ENCODE data around the gene PCCB. TPM values are rescaled to one million over a fixed set of nuclear protein-coding genes. Genes with fewer than 3 reads are reported as not detected.

Gene PCCB
- total RNA-seq, 4 donors from 2014 or later = 22.2 to 37.9 (median 29.0) TPM

GRCh38 chr3:136247855-136248590 lies 2.1 kb upstream of the PCCB start:
- no peak for TF ChIP-seq CTCF (IDR thresholded peaks at IDR 0.05)

GRCh38 chr3:136249091-136249490 lies 1.0 kb upstream of the PCCB start:
- no peak for ATAC-seq (ENCODE audit: low FRiP score)
- TF ChIP-seq CTCF (IDR thresholded peaks at IDR 0.05) = no peak
- no peak for DNase-seq (ENCODE audit: low spot score)

More at GRCh38 chr3:136247855-136248590, 2.1 kb upstream of the PCCB start:
- ATAC-seq (ENCODE audit: low FRiP score) (no peak), DNase-seq (ENCODE audit: low spot score) (no peak)

GRCh38 chr3:136249593-136249992 lies 547 bp upstream of the PCCB start:
- TF ChIP-seq CTCF (IDR thresholded peaks at IDR 0.05) = no peak
- DNase-seq (ENCODE audit: low spot score) = no peak
- ATAC-seq (ENCODE audit: low FRiP score) = no peak

- peak; percentile 39 for ATAC-seq (ENCODE audit: low FRiP score)
- DNase-seq (ENCODE audit: low spot score) = no peak
- no peak for TF ChIP-seq CTCF (IDR thresholded peaks at IDR 0.05)
Measured at GRCh38 chr3:136250903-136251460, 842 bp downstream of the PCCB start.

GRCh38 chr3:136251511-136251910 lies 1.4 kb downstream of the PCCB start:
- ATAC-seq (ENCODE audit: low FRiP score) (no peak), DNase-seq (ENCODE audit: low spot score) (no peak)
- TF ChIP-seq CTCF (IDR thresholded peaks at IDR 0.05) = no peak

- TF ChIP-seq CTCF (IDR thresholded peaks at IDR 0.05) = no peak
- DNase-seq (ENCODE audit: low spot score) (no peak), ATAC-seq (ENCODE audit: low FRiP score) (no peak)
Measured at GRCh38 chr3:136255672-136256406, 5.7 kb downstream of the PCCB start.

Data from omental fat pad (tissue), 4 donors.